SK-N-MC (cell line): Measurements from ENCODE around the gene THADA.
A peak's percentile ranks its signal among the peaks of the same experiment; 100 is the strongest.
"Not testable (repeated sequence)": the region's sequence is repeated elsewhere in the genome, so short reads cannot be mapped to it uniquely, and the experiment has no call there.

ENCODE experiments used
- DNase-seq: peaks from one replicate; pipeline ENCODE4 v3.0.0-alpha.2; 2011; ENCODE audit warnings: low read depth, low spot score
- H3K27ac ChIP-seq: fragments of 200-600 bp; sonication (generic); 2 replicates; pipeline ENCODE4 v1.5.1; 2016; ENCODE audit warnings: mixed run types
- H3K36me3 ChIP-seq: fragments of 200-600 bp; sonication (generic); 2 replicates; pipeline ENCODE4 v1.6.1; 2017; ENCODE audit warnings: antibody characterized with exemption, low read length, mixed read lengths; ENCODE audit not compliant: insufficient read depth
- H3K4me3 ChIP-seq: fragments of 200-600 bp; sonication (generic); 2 replicates; pipeline ENCODE4 v1.5.1; 2016
- H3K9ac ChIP-seq: fragments of 200-600 bp; sonication (generic); 2 replicates; pipeline ENCODE4 v1.8.0; 2017; ENCODE audit warnings: mixed run types, mixed read lengths; ENCODE audit not compliant: insufficient read length
- H3K9me3 ChIP-seq: fragments of 200-600 bp; sonication (generic); 2 replicates; pipeline ENCODE4 v1.6.1; 2017; ENCODE audit warnings: low read depth, mild to moderate bottlenecking, antibody characterized with exemption, low read length, moderate library complexity, mixed read lengths
- EZH2 ChIP-seq: fragments of 200-600 bp; sonication (generic); IDR thresholded peaks from one replicate; pipeline ENCODE4 v1.6.1; 2017; ENCODE audit warnings: antibody characterized with exemption
- FOXP2 ChIP-seq: optimal IDR thresholded peaks from 2 replicates; pipeline ENCODE3; 2011; ENCODE audit warnings: mild to moderate bottlenecking, moderate library complexity; ENCODE audit not compliant: insufficient read depth; ENCODE audit errors: extremely low read length, control extremely low read depth
- POLR2AphosphoS5 ChIP-seq: IDR thresholded peaks from 2 replicates; pipeline ENCODE4 v1.6.1; 2012; ENCODE audit warnings: mild to moderate bottlenecking, low read depth, low read length, borderline replicate concordance

The THADA gene

DNA sequence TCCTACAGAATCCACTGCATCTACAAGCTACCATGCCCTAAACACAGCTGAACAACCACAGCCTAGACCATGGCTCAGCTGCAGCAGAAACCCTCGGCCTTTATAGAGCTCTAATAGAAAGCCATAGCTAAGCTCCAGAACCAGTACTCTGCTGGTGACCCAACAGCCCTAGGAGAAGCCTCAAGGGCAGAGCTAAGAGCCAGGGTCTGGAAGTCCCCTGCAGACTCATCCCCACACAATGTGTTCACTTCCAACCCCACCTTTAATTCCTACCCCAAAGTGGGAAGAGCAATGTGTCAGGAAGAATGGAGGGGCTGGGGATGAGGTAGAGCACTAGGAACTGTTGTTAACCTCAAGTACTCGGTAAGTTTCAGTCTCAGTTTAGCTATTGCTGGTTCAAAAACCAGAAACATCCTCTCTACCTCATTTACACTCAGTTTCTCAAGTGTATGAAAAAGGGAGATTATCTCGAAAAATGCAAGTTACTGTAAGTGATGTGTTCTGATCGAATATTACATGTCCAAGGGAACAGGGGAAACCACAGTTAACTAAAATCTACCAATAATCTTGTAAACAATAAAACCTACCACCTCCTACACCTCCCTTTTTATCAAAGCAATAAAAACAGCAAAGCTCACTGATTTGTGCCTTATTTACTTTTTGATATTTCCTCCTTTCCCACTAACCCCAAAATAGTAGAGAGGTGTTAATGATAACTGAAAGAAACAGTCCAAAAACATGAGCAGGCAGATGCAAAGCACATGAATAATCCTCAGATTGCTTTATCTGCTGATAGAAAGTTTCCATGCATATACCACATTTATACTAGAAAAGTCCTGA lies 36.2 kb downstream of the THADA start:
- Histone ChIP-seq H3K36me3 (peaks cover 34% of the 10 kb centered on the region), H3K9ac (no peak overlapping the region), H3K27ac (no peak overlapping the region), H3K9me3 (no peaks in the 10 kb centered on the region), H3K4me3 (no peak overlapping the region)
- DNase-seq, result no peak
- TF ChIP-seq EZH2, result no peak
- TF ChIP-seq POLR2AphosphoS5, result no peak
- TF ChIP-seq FOXP2, result no peak

DNA sequence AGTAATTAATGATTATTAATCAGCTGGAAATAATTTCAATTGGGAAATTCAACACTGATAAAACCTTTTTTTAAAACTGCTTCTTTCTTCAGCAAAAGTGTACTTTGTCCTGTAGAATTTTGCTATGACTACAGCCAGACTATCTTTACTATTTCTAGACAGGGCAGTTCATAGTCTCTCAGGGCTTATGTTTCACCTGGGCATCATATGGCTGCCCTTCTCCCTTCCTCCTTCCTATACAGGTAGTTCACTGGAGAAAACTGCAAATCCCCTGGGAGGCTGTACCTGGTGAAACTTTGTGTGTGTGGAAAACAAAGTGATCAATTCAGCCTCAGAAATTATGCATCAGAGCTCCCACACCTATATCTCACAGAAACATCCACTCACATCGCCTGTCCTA lies 38.6 kb downstream of the THADA start:
- no peaks in the 10 kb centered on the region for H3K9me3 ChIP-seq
- TF ChIP-seq POLR2AphosphoS5 (no peak), FOXP2 (no peak), EZH2 (no peak)

DNA sequence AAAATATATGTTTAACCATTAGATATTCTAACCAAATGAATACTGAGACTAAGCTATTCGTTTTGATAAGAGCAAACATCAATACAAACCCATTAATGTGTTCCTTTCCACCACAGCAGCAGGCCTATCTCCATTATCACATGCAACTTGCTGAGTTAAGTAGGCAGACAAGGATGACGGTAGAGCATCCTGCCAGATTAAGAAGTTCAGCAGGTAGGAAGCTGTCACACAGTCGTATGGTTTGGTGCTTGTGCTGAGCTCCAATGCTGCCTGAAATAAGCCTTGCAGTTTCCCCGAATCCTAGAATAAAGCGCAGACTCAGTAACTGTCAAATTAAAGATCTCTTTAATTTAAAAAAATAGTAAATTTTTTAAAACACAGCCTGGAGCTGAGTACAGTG lies 39.6 kb downstream of the THADA start:
- peaks cover 47% of the 10 kb centered on the region for H3K36me3 ChIP-seq
- H3K27ac ChIP-seq, result no peak overlapping the region

More for the DNA sequence above, 38.6 kb downstream of the THADA start:
- Histone ChIP-seq H3K9ac (no peak overlapping the region), H3K4me3 (no peak overlapping the region), H3K36me3 (peaks cover 38% of the 10 kb centered on the region), H3K27ac (no peak overlapping the region)
- no peak for DNase-seq

DNA sequence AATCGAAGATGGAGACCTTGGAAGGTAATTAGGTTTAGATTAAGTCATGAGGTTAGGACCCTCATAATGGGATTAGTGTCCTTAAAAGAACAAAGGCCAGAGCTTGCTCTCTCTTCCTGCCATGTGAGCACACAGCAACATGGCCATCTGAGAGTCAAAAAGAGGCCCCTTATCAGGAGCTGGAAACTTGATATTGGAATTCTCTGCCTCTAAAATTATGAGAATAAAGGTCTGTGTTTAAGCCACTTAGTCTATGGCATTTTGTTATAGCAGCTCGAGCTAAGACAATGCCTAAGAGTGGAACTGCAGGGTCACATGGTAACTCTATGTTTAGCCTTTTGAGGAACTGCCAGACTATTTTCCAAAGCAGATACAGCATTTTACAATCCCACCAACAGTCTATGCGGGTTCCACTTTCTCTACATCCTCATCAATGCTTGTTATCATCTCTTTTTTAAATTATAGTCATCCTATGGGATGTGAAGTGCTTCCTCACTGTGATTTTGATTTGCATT lies 42.4 kb downstream of the THADA start:
- no peak overlapping the region for H3K9ac ChIP-seq
- no peak for DNase-seq

More for the DNA sequence above, 39.6 kb downstream of the THADA start:
- Histone ChIP-seq H3K4me3 (no peak overlapping the region), H3K9me3 (no peaks in the 10 kb centered on the region), H3K9ac (no peak overlapping the region)
- DNase-seq, result no peak
- TF ChIP-seq EZH2 (no peak), POLR2AphosphoS5 (no peak), FOXP2 (no peak)

DNA sequence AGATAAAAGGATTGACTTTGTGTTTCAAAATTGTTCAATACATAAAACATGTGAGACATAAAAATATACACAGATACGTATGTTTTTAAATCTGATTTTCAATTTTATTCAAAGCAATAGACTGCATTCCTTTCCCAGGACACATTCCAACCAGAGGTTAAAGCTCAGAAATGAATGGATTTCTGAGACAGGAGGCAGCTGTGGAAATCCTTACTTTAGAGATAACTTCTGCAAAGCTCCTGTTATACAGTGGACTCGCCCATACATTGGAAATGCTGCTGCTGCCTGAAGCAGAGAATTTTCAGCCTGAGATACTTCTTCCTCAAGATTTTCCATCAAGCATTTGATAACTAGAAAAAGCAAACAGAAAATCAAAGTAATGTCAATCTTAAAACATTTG lies 43.8 kb downstream of the THADA start:
- Histone ChIP-seq H3K4me3 (no peak overlapping the region), H3K27ac (no peak overlapping the region), H3K36me3 (peaks cover 61% of the 10 kb centered on the region), H3K9ac (no peak overlapping the region), H3K9me3 (0 out of 2 replicates have a peak, but pooled peaks cover 6% of the 10 kb centered on the region)
- TF ChIP-seq POLR2AphosphoS5 (no peak), FOXP2 (no peak), EZH2 (no peak)
- no peak for DNase-seq

More for the DNA sequence above, 42.4 kb downstream of the THADA start:
- Histone ChIP-seq H3K27ac (no peak overlapping the region), H3K36me3 (peaks cover 60% of the 10 kb centered on the region), H3K9me3 (0 out of 2 replicates have a peak, but pooled peaks cover 6% of the 10 kb centered on the region), H3K4me3 (no peak overlapping the region)
- TF ChIP-seq EZH2 (no peak), POLR2AphosphoS5 (no peak), FOXP2 (no peak)

DNA sequence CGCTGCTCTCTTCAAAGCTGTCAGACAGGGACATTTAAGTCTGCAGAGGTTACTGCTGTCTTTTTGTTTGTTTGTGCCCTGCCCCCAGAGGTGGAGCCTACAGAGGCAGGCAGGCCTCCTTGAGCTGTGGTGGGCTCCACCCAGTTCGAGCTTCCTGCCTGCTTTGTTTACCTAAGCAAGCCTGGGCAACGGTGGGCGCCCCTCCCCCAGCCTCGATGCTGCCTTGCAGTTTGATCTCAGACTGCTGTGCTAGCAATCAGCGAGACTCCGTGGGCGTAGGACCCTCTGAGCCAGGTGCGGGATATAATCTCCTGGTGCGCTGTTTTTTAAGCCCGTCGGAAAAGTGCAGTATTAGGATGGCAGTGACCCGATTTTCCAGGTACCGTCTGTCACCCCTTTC lies 47.5 kb downstream of the THADA start:
- H3K9me3 ChIP-seq, H3K9ac ChIP-seq, H3K4me3 ChIP-seq, DNase-seq, H3K27ac ChIP-seq: not testable (repeated sequence)
- peaks cover 43% of the 10 kb centered on the region for H3K36me3 ChIP-seq

DNA sequence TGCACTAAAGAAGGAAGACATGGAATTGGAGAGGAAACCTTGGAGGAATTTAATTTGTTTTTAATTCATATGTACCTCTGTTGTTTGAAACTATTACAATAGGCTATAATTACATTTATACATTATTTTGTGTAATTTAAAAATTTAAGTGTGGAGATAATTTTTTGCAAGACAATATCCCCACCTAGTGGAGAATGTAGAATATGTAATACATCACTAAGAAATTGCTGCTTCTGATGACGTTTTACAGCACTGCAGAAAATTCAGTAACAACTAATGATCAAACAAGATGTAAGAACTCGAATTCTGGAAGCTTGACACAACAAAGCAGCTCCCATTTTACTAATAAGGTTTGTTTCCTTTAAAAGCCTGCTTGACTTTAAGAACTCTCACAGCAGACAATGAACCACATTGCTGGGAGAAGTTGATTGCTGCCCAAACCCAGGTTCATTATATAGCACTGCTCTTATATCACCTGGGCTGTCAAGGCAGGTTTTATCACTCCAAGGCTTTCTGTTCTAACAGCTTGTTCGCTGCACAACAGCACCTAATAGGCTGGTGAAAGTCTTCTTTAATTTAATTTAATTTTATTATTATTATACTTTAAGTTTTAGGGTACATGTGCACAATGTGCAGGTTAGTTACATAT lies 53.4 kb downstream of the THADA start:
- no peak overlapping the region for H3K27ac ChIP-seq
- H3K36me3 ChIP-seq, result peaks cover 9% of the 10 kb centered on the region; the same call in 1 of the 2 replicates
- H3K9me3 ChIP-seq, result no peaks in the 10 kb centered on the region
- no peak overlapping the region for H3K9ac ChIP-seq
- H3K4me3 ChIP-seq, result no peak overlapping the region
- TF ChIP-seq EZH2, result no peak
- TF ChIP-seq FOXP2, result no peak
- no peak for TF ChIP-seq POLR2AphosphoS5
- peak; percentile 48 for DNase-seq

DNA sequence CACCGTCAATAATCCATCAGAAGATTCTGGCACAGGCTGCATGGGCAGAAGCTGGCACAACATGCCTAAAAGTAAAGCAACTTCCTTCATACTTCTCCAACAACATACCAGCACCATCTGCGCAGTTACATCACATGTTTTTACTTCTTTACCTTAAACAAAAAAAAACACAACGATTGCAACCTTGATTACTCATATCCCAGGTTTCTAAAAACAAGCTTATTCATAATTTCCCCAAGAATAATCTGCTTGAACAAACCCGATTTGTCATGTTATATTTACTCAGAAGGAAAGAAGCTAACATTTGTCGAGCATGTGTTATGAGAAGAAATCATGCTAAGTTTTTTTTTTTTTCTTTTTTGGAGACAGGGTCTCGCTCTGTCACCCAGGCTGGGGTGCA lies 54.7 kb downstream of the THADA start:
- H3K9ac ChIP-seq, result no peak overlapping the region
- no peak for TF ChIP-seq FOXP2
- no peak for TF ChIP-seq POLR2AphosphoS5
- no peak for TF ChIP-seq EZH2
- no peaks in the 10 kb centered on the region for H3K9me3 ChIP-seq
- peak overlapping the region; percentile 75; the same call in 1 of the 2 replicates for H3K27ac ChIP-seq
- H3K36me3 ChIP-seq, result peaks cover 9% of the 10 kb centered on the region; the same call in 1 of the 2 replicates
- no peak for DNase-seq
- no peak overlapping the region for H3K4me3 ChIP-seq
